HG03097 (cell line): ENCODE measurements around the gene S100PBP.
"Not testable (repeated sequence)": the region's sequence is repeated elsewhere in the genome, so short reads cannot be mapped to it uniquely, and the experiment has no call there.

Experiments used
- ATAC-seq: cut with Tn5 transposase; IDR thresholded peaks from one replicate; pipeline ENCODE4 v1.9.1; 2021; ENCODE audit not compliant: unreplicated experiment, low FRiP score

S100PBP gene

DNA sequence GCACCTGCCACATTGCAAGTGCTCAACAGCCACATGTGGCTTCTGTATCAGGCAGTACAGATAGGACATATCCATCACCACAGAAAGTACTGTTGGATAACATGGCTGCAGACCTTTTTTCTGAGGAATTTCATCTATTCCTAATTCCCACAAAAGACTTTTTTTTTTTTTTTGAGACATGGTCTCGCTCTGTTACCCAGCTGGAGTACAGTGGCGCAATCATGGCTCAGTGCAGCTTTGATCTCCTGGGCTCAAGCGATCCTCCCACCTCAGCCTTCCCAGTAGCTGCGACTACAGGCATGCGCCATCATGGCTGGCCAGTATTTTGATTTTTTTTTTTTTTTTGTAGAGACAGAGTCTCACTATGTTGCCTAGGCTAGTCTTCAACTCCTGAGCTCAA is 33.6 kb upstream of the S100PBP start:
- ATAC-seq: no peak

DNA sequence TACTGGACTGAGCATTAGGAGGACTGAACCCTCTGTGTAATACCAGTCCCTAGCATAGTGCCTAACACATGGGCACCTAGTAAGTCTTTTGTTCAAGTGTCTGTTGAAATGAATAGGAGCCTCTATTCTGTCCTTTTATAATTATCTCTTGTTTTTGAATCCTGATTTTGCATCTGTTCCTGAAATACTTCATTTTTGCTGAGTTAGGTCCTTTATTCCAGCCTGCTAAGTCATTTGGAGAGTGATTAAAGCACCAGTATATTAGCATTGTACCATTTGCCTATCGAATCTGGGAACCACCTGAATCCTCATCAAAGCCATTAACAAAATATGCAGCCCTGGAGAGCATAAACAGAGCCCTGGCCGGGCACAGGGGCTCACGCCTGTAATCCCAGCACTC is 32.6 kb upstream of the S100PBP start:
- no peak for ATAC-seq

DNA sequence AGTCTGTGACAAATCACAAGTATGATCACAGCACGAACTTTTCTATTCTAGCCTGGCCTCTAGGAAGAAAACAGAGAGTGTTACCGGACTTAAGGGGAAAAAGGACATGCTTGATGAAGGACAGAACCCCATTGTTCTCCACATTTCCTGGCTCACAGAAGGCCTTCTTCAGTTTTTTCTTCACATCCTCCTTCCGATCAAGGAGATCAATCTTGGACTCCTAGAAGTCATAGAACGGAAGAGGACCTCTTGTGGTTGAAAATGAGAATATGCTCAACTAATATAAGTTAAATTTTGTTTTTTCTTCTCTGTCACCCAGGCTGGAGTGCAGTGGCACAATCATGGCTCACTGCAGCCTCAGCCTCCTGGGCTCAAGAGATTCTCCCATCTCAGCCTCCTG is 30.6 kb upstream of the S100PBP start:
- ATAC-seq: no peak

DNA sequence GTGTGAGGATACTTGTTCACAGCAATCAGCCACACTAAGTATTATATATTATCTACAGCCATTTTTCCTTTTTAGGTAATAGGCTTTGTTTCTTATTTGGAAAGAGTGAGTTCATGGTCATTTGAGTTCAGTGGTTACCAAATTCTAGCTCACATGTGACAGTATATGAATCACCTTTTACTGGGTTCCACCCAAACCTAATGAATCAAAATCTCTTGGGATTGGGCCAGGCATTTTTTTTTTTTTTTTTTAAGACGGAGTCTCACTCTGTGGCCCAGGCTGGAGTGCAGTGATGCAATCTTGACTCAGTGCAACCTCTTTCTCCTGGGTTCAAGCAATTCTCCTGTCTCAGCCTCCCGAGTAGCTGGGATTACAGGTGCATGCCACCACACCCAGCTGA is 28.1 kb upstream of the S100PBP start:
- not testable (repeated sequence) for ATAC-seq

DNA sequence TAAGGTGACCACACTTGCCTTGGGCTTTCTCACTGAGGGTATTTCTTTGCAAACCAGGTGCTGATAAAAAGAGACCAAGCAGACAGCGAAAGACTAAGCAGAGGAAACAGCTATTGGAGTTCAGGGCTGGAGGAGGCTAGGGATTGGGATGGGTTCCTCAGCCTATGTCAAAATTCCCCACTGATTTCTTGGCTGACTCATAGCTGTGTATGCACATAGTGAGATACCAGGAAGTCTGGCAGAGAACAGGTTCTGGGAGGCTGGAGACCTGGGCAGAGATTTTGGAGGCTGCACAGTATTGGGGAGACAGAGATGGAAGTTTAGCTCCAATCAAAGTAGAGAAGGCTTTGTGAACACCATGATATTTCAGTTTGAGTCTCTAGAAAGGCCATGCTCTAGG is 25.6 kb upstream of the S100PBP start:
- no peak for ATAC-seq

DNA sequence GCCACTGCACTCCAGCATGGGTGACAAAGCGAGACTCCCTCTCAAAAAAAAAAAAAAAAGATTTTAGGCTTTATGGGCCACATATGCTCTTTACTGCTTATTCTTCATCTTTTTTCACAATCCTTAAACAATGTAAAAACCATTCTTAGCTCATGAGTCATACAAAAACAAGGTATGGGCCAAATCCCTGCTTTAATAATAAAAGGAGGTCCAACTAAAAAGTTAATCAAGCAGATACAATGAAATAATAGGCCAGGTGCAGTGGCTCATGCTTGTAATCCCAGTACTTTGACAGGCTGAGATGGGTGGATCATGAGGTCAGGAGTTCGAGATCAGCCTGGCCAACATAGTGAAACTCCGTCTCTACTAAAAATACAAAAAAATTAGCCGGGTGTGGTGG is 21.7 kb upstream of the S100PBP start:
- ATAC-seq: not testable (repeated sequence)

DNA sequence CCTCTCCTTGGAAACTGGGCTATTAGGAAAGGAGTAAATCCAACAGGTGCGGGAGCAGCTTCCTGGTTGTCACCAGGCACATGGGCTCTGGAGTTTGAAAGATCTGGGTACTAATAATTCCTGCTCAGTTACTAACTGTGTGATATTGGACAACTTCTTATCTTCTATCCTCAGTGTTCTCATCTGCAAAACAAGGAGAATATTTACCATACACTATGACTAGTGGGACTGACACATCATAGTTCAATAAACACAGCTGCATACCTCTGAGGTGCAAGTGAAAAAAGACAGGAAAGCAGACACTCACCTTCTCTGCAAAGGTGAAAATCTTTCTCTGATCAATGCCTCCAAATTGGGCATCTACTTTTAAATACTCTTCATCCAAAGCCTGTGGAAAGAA is 20.0 kb upstream of the S100PBP start:
- ATAC-seq: no peak

DNA sequence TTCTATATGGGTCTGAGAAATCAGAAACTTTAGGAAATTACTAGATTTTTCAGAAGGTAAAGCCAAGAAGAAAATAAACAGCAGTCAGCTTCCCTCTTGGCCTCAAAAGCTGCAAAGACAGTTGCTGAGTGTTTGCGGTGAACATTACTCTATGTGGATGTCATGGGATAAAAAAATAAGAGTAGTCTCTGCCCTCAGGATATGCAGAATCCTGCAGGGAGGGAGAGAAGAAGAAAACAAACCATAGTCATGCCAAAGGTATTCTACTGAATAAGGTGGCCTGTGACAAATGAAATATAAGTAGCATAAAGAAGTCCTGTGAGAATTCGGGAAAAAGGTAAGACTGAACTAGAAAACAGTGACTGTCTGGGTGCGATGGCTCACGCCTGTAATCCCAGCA is 19.3 kb upstream of the S100PBP start:
- no peak for ATAC-seq

DNA sequence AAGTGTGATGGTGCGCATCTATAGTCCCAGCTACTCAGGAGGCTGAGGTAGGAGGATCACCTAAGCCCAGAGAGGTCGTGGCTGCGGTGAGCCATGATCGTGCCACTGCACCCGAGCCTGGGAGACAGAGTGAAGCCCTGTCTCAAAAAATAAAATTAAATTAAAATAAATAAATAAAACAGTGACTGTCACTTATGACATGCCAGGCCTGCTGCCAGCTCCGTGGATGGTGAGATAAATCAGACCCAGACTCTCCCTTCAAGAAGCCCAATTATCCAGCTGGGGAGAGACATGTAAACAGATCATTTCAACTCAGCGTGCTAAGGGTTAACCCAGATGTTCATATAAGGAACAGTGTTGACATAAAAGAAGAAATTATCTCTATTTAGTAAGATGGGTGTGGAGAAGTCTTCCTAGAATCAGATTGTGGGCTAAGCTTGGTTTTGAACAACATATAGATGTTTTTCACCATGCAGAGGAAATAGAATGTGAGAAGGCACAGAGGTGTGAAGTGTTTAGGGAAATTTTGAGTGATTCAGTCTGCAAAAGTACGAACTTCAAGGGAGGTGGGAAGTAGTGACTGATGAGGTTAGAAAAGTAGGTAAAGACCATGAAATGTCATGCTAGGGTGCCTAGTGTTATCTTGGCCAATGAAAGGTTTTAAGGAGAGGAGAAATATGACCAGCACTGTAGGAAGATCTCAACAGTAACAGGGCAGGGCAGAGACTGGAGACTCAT is 18.6 kb upstream of the S100PBP start:
- no peak for ATAC-seq

DNA sequence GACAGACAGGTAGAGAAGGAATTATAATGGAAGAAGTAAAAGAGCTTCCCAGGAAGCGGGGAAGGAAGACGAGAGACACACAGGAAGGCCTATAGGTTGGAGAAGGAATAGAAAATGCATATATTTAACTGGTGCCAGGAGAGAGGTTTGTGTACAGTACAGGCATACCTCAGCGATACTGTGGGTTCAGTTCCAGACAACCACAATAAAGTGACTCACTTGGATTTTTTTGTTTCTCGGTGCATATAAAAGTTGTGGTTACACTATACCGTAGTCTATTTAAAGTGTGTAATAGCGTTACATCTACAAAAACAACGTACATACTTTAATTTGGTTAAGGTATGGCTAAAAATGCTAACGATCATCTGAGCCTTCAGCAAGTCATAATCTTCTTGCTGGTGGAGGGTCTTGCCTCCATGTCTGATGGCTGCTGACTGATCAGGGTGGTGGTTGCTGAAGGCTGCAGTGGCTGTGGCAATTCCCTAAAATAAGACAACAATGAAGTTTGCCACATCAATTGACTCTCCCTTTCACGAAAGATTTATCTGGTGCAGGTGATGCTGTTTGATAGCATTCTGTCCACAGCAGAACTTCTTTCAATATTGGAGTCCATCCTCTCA is 16.2 kb upstream of the S100PBP start:
- ATAC-seq: no peak

DNA sequence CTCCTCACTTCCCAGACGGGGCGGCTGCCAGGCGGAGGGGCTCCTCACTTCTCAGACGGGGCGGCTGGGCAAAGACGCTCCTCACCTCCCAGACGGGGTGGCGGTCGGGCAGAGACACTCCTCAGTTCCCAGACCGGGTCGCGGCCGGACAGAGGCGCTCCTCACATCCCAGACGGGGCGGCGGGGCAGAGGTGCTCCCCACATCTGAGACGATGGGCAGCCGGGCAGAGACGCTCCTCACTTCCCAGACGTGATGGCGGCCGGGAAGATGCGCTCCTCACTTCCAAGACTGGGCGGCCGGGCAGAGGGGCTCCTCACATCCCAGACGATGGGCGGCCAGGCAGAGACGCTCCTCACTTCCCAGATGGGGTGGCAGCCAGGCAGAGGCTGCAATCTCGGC is 13.0 kb upstream of the S100PBP start:
- ATAC-seq: not testable (repeated sequence)

DNA sequence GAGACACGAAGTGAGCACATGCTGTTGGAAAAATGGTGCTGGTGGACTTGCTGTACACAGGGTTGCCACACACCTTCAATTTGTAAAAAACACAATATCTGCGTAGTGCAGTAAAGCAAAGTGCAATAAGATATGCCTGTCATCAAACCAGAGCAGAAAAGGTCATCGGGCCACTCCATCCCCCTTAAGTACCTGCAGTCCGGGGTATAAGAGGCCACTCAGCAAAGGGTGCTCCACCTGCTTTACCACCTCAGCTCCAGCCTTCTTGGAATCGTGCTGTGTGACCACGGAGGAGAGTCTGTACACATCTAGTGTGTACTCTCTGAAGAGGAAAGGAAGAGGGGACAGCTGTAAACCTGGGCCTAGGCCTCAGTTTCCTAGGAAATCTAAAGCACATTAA is 11.2 kb upstream of the S100PBP start:
- ATAC-seq: no peak

DNA sequence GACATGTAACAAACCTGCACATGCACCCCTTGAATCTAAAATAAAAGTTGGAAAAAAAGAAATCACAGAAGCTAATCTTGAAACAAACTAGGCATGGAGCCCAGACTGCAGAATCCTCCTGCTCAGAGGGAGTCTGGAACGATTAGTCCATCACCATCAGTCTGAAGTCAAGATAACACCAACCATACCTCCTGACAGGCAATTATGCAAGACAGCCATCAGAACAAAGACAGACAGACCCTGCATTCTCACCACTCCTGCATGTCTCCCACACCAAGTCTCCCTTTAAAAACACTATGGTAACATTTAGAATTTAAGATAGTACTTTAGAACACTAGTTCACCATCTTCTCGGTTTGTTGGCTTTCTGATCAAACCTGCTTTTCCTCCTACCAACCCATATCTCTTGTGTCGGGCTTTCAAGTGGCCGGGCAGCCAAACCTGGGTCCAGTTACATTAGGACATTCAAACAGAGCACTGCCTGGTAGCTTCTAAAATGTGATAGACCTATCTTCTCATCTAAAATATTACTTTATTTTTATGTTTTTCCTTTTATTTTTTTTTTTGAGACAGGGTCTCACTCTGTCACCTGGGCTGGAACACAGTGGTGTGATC is 10.4 kb upstream of the S100PBP start:
- ATAC-seq: no peak

DNA sequence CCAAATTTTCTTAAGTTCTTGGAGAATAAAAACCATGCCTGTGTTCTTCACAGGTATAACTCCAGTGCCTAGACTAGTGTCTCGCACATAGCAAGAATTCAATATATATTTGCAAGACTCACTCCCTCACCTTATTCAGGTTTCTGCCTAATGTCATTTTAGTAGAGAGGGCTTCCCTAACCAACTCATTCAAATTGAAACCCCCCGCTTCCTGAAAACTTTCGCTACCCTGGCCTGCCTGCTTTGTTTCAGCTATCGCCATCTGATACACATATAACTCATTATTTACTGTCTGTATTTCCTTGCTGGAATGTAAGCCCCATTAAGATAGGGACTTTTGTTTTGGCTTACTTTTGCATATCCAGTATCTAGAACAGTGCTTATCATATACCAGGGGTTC is 8.9 kb upstream of the S100PBP start:
- no peak for ATAC-seq

DNA sequence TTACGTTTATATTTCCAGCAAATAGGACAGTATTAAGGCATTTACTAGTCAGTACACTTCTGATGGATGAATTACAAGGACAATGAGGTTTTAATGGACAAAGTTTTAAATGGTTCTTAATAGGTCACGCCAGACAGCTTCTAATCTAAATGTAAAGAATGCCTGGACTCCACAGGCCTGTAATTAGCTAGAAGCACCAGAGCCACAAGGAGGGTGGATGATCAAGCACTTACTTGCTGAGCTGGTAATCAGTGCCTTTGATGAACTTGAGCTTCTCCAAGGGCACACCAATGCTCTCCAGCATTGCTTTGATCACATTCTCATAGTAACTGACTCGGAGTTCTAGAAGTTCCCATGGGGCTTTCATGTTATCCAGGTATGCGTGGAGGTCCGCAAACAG is 7.1 kb upstream of the S100PBP start:
- no peak for ATAC-seq

DNA sequence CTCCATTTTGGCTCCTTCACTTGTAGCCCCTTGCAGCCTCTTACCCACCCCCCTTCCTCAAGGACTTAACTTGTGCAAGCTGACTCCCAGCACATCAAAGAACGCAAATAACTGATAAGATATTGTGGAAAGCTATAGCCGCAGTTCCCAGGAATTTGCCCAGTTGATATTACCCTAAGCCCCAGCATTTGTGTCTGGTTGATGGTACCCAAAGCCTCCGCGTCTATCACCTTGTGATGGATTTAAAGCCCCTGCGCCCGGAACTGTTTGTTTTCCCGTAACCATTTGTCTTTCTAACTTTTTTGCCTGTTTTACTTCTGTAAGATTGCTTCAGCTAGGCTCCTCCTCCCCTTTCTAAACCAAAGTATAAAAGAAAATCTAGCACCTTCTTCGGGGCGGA is 6.2 kb upstream of the S100PBP start:
- ATAC-seq: no peak

DNA sequence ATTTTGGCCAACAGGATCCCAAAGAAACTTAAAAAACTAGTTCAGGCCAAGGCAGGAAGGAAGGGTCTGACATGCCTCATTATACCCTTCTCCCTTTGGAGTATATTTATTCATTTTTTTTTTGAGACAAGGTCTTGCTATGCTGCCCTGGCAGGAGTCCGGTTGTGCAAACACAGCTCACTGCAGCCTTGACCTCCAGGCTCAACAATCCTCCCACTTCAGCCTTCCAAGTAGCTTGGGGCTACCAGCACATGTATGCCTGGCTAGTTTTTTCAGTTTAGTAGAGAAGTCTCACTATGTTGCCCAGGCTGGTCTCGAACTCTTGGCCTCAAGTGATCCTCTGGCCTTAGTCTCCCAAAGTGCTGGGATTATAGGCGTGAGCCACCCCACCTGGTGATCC is 5.5 kb upstream of the S100PBP start:
- ATAC-seq: no peak

DNA sequence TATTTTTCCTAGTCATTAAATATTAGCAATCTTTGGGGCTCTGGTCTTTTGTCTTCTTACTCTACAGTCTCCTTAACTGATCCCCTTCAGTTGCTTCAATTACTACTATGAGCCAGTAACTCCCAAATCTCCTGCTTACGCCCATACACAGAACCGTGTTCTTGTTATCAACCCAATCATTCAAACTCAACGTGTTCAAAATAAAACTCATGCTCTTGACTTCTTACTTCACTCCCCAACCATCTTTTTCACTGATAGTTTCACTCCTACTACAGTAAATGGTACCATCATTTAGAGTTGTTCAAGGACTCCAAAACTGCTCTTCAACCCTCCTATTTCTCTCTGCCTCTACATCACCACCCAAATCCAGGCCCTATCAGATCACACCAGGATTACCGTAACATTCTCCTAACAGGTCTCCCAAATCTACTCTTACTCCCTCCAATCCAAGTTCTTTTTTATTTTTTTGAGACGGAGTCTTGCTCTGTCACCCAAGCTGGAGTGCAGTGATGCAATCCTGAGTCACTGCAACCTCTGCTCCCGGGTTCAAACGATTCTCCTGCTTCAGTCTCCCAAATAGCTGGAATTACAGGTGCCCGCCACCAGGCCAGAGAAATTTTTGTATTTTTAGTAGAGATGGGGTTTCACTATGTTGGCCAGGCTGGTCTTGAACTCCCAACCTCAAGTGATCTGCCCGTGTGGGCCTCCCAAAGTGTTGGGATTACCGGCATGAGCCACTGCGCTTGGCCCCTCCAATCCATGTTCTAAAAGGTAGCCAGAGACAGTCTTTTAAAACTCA is 3.3 kb upstream of the S100PBP start:
- ATAC-seq: no peak

DNA sequence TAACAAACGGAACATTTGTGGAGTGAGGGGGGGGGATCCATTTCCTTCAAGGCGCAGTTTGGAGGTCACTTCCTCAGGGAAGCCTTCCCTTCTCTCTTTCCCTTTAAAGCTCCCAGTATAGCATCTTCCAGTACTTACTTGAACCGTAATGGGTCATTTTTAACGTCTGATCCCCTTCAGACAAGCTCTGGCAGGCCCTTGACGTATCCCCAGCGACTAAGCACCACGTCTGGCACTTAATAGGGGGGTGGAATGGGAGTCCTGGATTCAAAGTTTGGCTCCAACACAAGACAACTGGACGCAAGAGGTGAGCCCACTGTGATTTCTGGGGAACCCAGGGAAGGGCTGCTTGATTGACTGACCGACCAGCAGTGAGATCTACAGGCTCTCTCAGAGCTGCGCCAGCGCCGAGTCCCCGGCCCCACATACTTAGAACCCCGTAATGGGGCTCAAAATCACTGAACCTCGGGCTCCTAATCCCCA is 736 bp upstream of the S100PBP start:
- peak; percentile 1 for ATAC-seq

DNA sequence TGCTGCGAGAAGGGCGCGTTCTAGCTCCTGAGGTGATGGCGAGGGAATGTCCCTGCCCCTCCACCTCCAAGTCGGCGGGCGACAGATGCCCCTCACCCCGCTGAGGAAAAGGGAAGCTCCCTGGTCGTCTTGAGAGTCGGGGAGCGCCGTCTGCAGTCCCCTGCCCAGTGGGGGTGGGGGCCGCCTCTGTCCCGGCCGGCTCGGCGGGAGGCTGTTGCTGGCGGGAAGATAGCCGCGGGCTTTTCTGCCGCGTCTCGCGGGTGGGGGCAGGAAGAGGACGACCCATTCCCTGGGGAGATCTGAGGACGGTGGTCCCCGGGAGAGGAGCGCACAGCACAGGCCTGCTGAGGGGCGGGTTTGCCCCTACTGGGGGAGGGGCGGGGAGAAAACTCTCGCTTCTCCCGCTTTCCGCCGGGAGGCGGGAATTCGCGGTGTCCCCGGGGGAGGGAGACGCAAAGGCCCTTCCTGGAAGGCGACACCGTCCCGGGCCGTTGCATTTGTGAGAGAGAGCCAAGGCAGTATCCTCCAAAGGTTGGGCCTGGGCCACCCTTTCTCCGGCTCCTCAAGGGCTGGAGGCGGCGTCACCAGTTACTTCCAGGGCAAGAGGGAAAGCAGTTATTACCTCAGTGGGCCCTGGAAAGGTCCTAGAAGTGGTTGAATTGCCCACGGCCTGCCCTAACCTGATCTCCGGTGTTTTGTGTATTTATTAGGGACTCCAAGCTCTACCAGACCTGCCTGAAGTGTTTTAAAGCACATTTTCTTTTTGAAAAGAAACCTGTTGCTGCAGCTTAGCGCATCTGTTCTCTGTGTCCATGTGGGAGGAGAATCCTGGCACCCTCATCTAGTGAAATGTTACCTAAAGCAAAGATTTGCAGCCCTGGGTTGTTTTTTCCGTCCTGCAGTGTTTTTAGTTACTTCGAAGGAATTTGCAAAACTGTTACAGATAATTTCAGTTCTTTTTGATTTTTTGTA is 648 bp downstream of the S100PBP start:
- peak; percentile 6 for ATAC-seq
